Suprapubic skin (tissue), 4 donors: Measurements from ENCODE around the gene NOP10.

Source experiments
- POLR2A ChIP-seq, 2 donors: fragments of 450-650 bp; IDR thresholded peaks; one replicate each; pipeline ENCODE4 v1.6.1; 2017; ENCODE audit warnings: antibody characterized with exemption in 2 of 2, mild to moderate bottlenecking in 2 of 2, moderate library complexity in 2 of 2
- POLR2AphosphoS5 ChIP-seq, 3 donors: sonication (generic); formaldehyde crosslinking; IDR thresholded peaks; one replicate each; pipeline ENCODE4 v1.6.1; 2017; ENCODE audit warnings: antibody characterized with exemption in 3 of 3
- TF ChIP-seq, protein P1 (sequence below), 2 donors: fragments of 200-600 bp in 1 of 2; fragments of 450-650 bp in 1 of 2; sonication (generic) in 1 of 2; IDR thresholded peaks; one replicate each; pipeline ENCODE4 v1.5.1; 2016 to 2019; ENCODE audit warnings: antibody characterized with exemption in 2 of 2, mild to moderate bottlenecking in 1 of 2, moderate library complexity in 1 of 2

DNA sequence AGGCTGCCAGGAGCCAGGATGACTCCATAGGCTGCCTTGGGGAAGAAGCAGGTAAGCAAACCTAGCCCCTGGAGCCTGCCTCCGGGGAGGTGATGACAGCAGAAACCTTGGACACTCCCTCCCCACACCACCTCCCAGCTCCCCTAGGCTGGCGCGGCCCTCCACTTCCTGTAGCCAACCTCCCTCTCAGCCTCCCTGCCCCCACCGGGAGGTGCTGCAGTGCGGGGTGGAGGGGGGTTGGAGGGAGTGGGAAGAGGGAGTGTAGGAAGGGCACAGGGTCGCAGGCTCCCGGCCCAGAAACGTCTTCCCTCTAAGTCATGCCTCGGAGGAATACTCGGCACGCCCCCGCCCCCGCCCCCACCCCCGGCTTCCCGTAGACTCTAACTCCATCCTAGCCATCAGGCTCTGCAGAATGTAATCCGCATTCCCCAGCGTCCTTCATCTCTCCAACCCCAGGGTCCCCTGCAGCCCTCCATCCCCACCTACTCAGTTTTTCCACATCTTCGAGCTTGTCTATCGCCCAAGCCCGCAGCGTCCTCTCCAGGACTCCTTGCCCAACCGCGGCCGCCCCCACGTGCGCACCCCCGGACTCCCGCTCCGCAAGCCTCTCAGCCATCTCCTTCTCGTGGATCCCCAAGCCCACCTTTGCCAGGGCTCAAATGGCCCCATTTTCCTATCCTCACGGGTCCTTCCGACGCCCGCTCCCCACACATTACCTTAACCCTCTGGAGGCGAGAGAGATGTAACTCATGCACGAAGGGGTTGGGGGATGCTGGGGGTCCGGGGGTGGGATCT lies 23.5 kb upstream of the NOP10 start:
- TF ChIP-seq, protein P1, sequence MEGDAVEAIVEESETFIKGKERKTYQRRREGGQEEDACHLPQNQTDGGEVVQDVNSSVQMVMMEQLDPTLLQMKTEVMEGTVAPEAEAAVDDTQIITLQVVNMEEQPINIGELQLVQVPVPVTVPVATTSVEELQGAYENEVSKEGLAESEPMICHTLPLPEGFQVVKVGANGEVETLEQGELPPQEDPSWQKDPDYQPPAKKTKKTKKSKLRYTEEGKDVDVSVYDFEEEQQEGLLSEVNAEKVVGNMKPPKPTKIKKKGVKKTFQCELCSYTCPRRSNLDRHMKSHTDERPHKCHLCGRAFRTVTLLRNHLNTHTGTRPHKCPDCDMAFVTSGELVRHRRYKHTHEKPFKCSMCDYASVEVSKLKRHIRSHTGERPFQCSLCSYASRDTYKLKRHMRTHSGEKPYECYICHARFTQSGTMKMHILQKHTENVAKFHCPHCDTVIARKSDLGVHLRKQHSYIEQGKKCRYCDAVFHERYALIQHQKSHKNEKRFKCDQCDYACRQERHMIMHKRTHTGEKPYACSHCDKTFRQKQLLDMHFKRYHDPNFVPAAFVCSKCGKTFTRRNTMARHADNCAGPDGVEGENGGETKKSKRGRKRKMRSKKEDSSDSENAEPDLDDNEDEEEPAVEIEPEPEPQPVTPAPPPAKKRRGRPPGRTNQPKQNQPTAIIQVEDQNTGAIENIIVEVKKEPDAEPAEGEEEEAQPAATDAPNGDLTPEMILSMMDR (IDR thresholded peaks at IDR 0.05): no peak
- TF ChIP-seq POLR2AphosphoS5 (IDR thresholded peaks at IDR 0.05) (no peak), POLR2A (IDR thresholded peaks at IDR 0.05) (no peak)
